Vagina (tissue), 2 donors: Measurements from ENCODE around the gene FARP2.

Experiments
- CTCF ChIP-seq, 3 experiments: fragments of 450-650 bp in 2 of 3; fragments of 200-600 bp in 1 of 3; sonication (generic) in 1 of 3; IDR thresholded peaks; one replicate each; pipeline ENCODE4 v1.5.1; 2017 to 2019; ENCODE audit warnings: antibody characterized with exemption in 3 of 3, mild to moderate bottlenecking in 2 of 3, moderate library complexity in 2 of 3
- POLR2AphosphoS5 ChIP-seq, 2 donors: sonication (generic); formaldehyde crosslinking; IDR thresholded peaks; one replicate each; pipeline ENCODE4 v1.9.0; 2017; ENCODE audit warnings: antibody characterized with exemption in 2 of 2, mild to moderate bottlenecking in 2 of 2, low read depth in 1 of 2; ENCODE audit not compliant: insufficient read depth in 1 of 2

GRCh38 chr2:241468476-241468781 is 112.3 kb downstream of the FARP2 start:
- TF ChIP-seq CTCF (IDR thresholded peaks at IDR 0.05) (no peak), POLR2AphosphoS5 (IDR thresholded peaks at IDR 0.05; ENCODE audit: insufficient read depth in 1 of 2, low read depth in 1 of 2) (no peak)
